ENCODE data around the gene COG2.
A peak's percentile ranks its signal among the peaks of the same experiment; 100 is the strongest.

Gene COG2

GRCh38 chr1:230701895-230702768 lies 59.9 kb downstream of the COG2 start:
- DNase-seq (ENCODE audit: low read depth): no peak

GRCh38 chr1:230702934-230703678 lies 60.8 kb downstream of the COG2 start:
- DNase-seq (ENCODE audit: low read depth): no peak

- DNase-seq (ENCODE audit: low read depth): no peak
Measured at GRCh38 chr1:230703679-230704385, 61.6 kb downstream of the COG2 start.

GRCh38 chr1:230704830-230705229 lies 62.5 kb downstream of the COG2 start:
- no peak for DNase-seq (ENCODE audit: low read depth)

- no peak for DNase-seq (ENCODE audit: low read depth)
Measured at GRCh38 chr1:230705289-230706019, 63.2 kb downstream of the COG2 start.

- no peak for DNase-seq (ENCODE audit: low read depth)
Measured at GRCh38 chr1:230706020-230706699, 63.9 kb downstream of the COG2 start.

- no peak for DNase-seq (ENCODE audit: low read depth)
Measured at GRCh38 chr1:230706887-230707731, 64.8 kb downstream of the COG2 start.

GRCh38 chr1:230707732-230708630 lies 65.7 kb downstream of the COG2 start:
- no peak for DNase-seq (ENCODE audit: low read depth)

GRCh38 chr1:230708631-230709580 lies 66.6 kb downstream of the COG2 start:
- peak; percentile 57 for DNase-seq (ENCODE audit: low read depth)

- no peak for DNase-seq (ENCODE audit: low read depth)
Measured at GRCh38 chr1:230709619-230710542, 67.6 kb downstream of the COG2 start.

- DNase-seq (ENCODE audit: low read depth): no peak
Measured at GRCh38 chr1:230710543-230710904, 68.2 kb downstream of the COG2 start.

GRCh38 chr1:230711245-230711644 lies 69.0 kb downstream of the COG2 start:
- peak; percentile 7 for DNase-seq (ENCODE audit: low read depth)

- DNase-seq (ENCODE audit: low read depth): no peak
Measured at GRCh38 chr1:230712470-230712942, 70.2 kb downstream of the COG2 start.

- DNase-seq (ENCODE audit: low read depth): no peak
Measured at GRCh38 chr1:230713138-230713537, 70.9 kb downstream of the COG2 start.

- no peak for DNase-seq (ENCODE audit: low read depth)
Measured at GRCh38 chr1:230713547-230713914, 71.2 kb downstream of the COG2 start.

- peak; percentile 30 for DNase-seq (ENCODE audit: low read depth)
Measured at GRCh38 chr1:230713915-230714764, 71.9 kb downstream of the COG2 start, which contains the start of gene AGT. AGT (minus strand) TSS chr1:230714122; CDS start chr1:230710823, 3,299 bp downstream.

Measured in amniotic epithelial cell (primary cell).